Keratinocyte (primary cell): ENCODE measurements around the gene ADAMTS1. TPM values are rescaled to one million over a fixed set of nuclear protein-coding genes. Genes with fewer than 3 reads are reported as not detected.
A peak's percentile ranks its signal among the peaks of the same experiment; 100 is the strongest.

ENCODE experiments used
- DNase-seq: peaks from one replicate; pipeline ENCODE4 v3.0.0-alpha.2; 2011; ENCODE audit warnings: low read depth, missing footprints, low spot score
- FAIRE-seq: peaks from 2 replicates; lab custom pipeline; 2011; peaks lifted over from hg19 to GRCh38; lab: Jason Lieb, UNC
- H2AFZ ChIP-seq: 2 replicates; pipeline ENCODE4 v1.6.0; 2012; ENCODE audit warnings: low read length, control low read depth, inconsistent platforms; ENCODE audit not compliant: control insufficient read depth
- H3K27ac ChIP-seq: 2 replicates; pipeline ENCODE4 v1.5.1; 2011; ENCODE audit warnings: low read length; ENCODE audit not compliant: control insufficient read depth, insufficient read depth
- H3K27me3 ChIP-seq: 3 replicates; pipeline ENCODE4 v1.6.0; 2011; ENCODE audit warnings: low read length; ENCODE audit not compliant: control insufficient read depth, insufficient read depth; ENCODE audit errors: extremely low read depth
- H3K36me3 ChIP-seq, 2 experiments: 2 replicates in 1 of 2; 3 replicates in 1 of 2; pipeline ENCODE4 v1.5.1; 2011; ENCODE audit warnings: low read length in 2 of 2, mild to moderate bottlenecking in 1 of 2; ENCODE audit not compliant: control insufficient read depth in 2 of 2, insufficient read depth in 2 of 2; ENCODE audit errors: extremely low read depth in 1 of 2
- H3K4me1 ChIP-seq: 3 replicates; pipeline ENCODE4 v1.5.1; 2011; ENCODE audit warnings: low read length; ENCODE audit not compliant: control insufficient read depth, insufficient read depth; ENCODE audit errors: extremely low read depth
- H3K4me2 ChIP-seq: 3 replicates; pipeline ENCODE4 v1.6.0; 2011; ENCODE audit warnings: low read depth, low read length; ENCODE audit not compliant: control insufficient read depth, insufficient read depth; ENCODE audit errors: extremely low read depth
- H3K4me3 ChIP-seq, 3 experiments: fragments of 200-600 bp in 1 of 3; sonication (generic) in 1 of 3; 2 replicates in 2 of 3; 3 replicates in 1 of 3; pipeline ENCODE4 v1.5.1; 2011 to 2016; ENCODE audit warnings: low read length in 3 of 3, mild to moderate bottlenecking in 3 of 3, control low read depth in 2 of 3, inconsistent platforms in 1 of 3, low read depth in 1 of 3, mixed read lengths in 1 of 3, mixed run types in 1 of 3, moderate library complexity in 1 of 3; ENCODE audit not compliant: control insufficient read depth in 2 of 3, insufficient read depth in 2 of 3; ENCODE audit errors: extremely low read depth in 1 of 3
- H3K79me2 ChIP-seq: 2 replicates; pipeline ENCODE4 v1.6.0; 2012; ENCODE audit warnings: low read length; ENCODE audit not compliant: control insufficient read depth, insufficient read depth
- H3K9ac ChIP-seq: 3 replicates; pipeline ENCODE4 v1.6.0; 2011; ENCODE audit warnings: low read length; ENCODE audit not compliant: control insufficient read depth, insufficient read depth; ENCODE audit errors: extremely low read depth
- H3K9me1 ChIP-seq: 3 replicates; pipeline ENCODE4 v1.6.0; 2011; ENCODE audit warnings: low read length; ENCODE audit not compliant: control insufficient read depth, insufficient read depth; ENCODE audit errors: extremely low read depth
- H3K9me3 ChIP-seq: 2 replicates; pipeline ENCODE4 v1.5.1; 2012; ENCODE audit warnings: low read depth, low read length; ENCODE audit not compliant: control insufficient read depth
- H4K20me1 ChIP-seq: 3 replicates; pipeline ENCODE4 v1.6.0; 2011; ENCODE audit warnings: low read length; ENCODE audit not compliant: control insufficient read depth, insufficient read depth; ENCODE audit errors: extremely low read depth
- CTCF ChIP-seq, 3 experiments: IDR thresholded peaks in 1 of 3; conservative IDR thresholded peaks in 1 of 3; optimal IDR thresholded peaks in 1 of 3; 2 replicates in 2 of 3; 3 replicates in 1 of 3; pipeline versions ENCODE3 to v1.5.1; 2011; ENCODE audit warnings: low read length in 3 of 3, mild to moderate bottlenecking in 3 of 3, moderate library complexity in 2 of 3, control low read depth in 1 of 3, inconsistent platforms in 1 of 3; ENCODE audit not compliant: insufficient read depth in 2 of 3; ENCODE audit errors: extremely low read depth in 1 of 3
- EZH2 ChIP-seq: IDR thresholded peaks from one replicate; pipeline ENCODE4 v1.6.1; 2012; ENCODE audit warnings: inconsistent platforms, mild to moderate bottlenecking, low read length, moderate library complexity
- dilution Hi-C: fragments of 300-500 bp; cut with MboI; formaldehyde crosslinking; loops from one replicate; pipeline ENCODE4 v1.7.0; 2020; ENCODE audit warnings: low sequenced_read_pairs; ENCODE audit not compliant: extremely low pct_ligation_motif_present
- polyA plus RNA-seq, 5 experiments: library from polyadenylated mRNA; depleted of rRNA in 3 of 5; stranded (reverse) in 3 of 5; stranded (forward) in 1 of 5; unstranded in 1 of 5; fragments of >200 nt; gene quantifications; 1 replicate in 1 of 5; 2 replicates in 3 of 5; 3 replicates in 1 of 5; pipeline versions ENCODE4 v1.2.1 to v1.2.3, GENCODE V29; 2011 to 2012; ENCODE audit warnings: missing spikeins in 2 of 5, low read depth in 1 of 5, low replicate concordance in 1 of 5

Gene ADAMTS1
- polyA plus RNA-seq, 1 donor (not counting 4 experiments of a cell fraction or from before 2014, with no cell fraction given): 344 TPM

- no peaks in the 10 kb centered on the region for H3K9me3 ChIP-seq
- H2AFZ ChIP-seq: no peak overlapping the region
- no peak overlapping the region for H3K4me2 ChIP-seq
- H3K4me3 ChIP-seq: no peak overlapping the region
- no peak overlapping the region for H3K27ac ChIP-seq
- peaks cover 4% of the 10 kb centered on the region for H3K9me1 ChIP-seq
- H3K27me3 ChIP-seq: no peaks in the 10 kb centered on the region
- H3K4me1 ChIP-seq: peaks cover 41% of the 10 kb centered on the region
- no peak for DNase-seq
- dilution Hi-C loops: no loop called here
- H3K36me3 ChIP-seq: peaks cover 11 to 41% of the 10 kb centered on the region in 2 experiments
- TF ChIP-seq CTCF (optimal IDR thresholded peaks at IDR 0.05 in 1 of 3, IDR thresholded peaks at IDR 0.05 in 1 of 3, conservative IDR thresholded peaks at IDR 0.05 in 1 of 3; ENCODE audit: extremely low read depth in 1 of 3, insufficient read depth in 2 of 3, low read length in 3 of 3) (no peak), EZH2 (no peak)
- no peak for FAIRE-seq
- no peak overlapping the region for H3K9ac ChIP-seq
- H4K20me1 ChIP-seq: peaks cover 4% of the 10 kb centered on the region
- H3K79me2 ChIP-seq: peaks cover 2% of the 10 kb centered on the region
Observed at GRCh38 chr21:26837539-26837938, 7.7 kb downstream of the ADAMTS1 start.

- Histone ChIP-seq H3K9me1 (peaks cover 4% of the 10 kb centered on the region), H3K9ac (no peak overlapping the region), H4K20me1 (peaks cover 4% of the 10 kb centered on the region), H3K27me3 (no peaks in the 10 kb centered on the region), H3K4me1 (peaks cover 31% of the 10 kb centered on the region), H3K27ac (peak overlapping the region; percentile 28), H3K4me2 (no peak overlapping the region), H3K4me3 (no peak overlapping the region), H2AFZ (no peak overlapping the region), H3K36me3 (peaks cover 8 to 32% of the 10 kb centered on the region in 2 experiments), H3K79me2 (no peaks in the 10 kb centered on the region), H3K9me3 (no peaks in the 10 kb centered on the region)
- TF ChIP-seq EZH2 (no peak), CTCF (optimal IDR thresholded peaks at IDR 0.05 in 1 of 3, IDR thresholded peaks at IDR 0.05 in 1 of 3, conservative IDR thresholded peaks at IDR 0.05 in 1 of 3; ENCODE audit: extremely low read depth in 1 of 3, insufficient read depth in 2 of 3, low read length in 3 of 3) (no peak)
- FAIRE-seq (peak; percentile 70), DNase-seq (no peak)
- dilution Hi-C loops: no loop called here
Observed at GRCh38 chr21:26836528-26836927, 8.7 kb downstream of the ADAMTS1 start.
